K562 (cell line): ENCODE measurements around the gene LIX1L. TPM values are rescaled to one million over a fixed set of nuclear protein-coding genes. Genes with fewer than 3 reads are reported as not detected.

Source experiments
- DACH1 ChIP-seq: fragments of 450-650 bp; IDR thresholded peaks from 2 replicates; pipeline ENCODE4 v1.6.1; 2018; ENCODE audit not compliant: partially characterized antibody
- ELF4 ChIP-seq: fragments of 450-650 bp; formaldehyde crosslinking; IDR thresholded peaks from 2 replicates; pipeline ENCODE4 v1.4.0; 2022; ENCODE audit warnings: missing genetic modification characterization
- HDAC3 ChIP-seq: fragments of 450-650 bp; IDR thresholded peaks from 2 replicates; pipeline ENCODE4 v1.6.1; 2018; ENCODE audit warnings: borderline replicate concordance, mild to moderate bottlenecking, moderate library complexity; ENCODE audit not compliant: partially characterized antibody
- MAZ ChIP-seq, 2 experiments: fragments of 450-650 bp in 1 of 2; sonication (generic) in 1 of 2; formaldehyde crosslinking; IDR thresholded peaks in 1 of 2; conservative IDR thresholded peaks in 1 of 2; 2 replicates each; pipeline versions ENCODE4 v1.4.0 to v1.5.0; 2020; ENCODE audit warnings: mild to moderate bottlenecking in 1 of 2, missing genetic modification reagents in 1 of 2
- SUPT5H ChIP-seq: fragments of 450-650 bp; IDR thresholded peaks from 2 replicates; pipeline ENCODE4 v1.6.1; 2016
- YY1 ChIP-seq, 3 experiments: IDR thresholded peaks; 2 replicates each; pipeline ENCODE4 v1.6.1; 2011; ENCODE audit warnings: low read length in 2 of 3, mild to moderate bottlenecking in 2 of 3, moderate library complexity in 2 of 3, borderline replicate concordance in 1 of 3, control low read depth in 1 of 3, low read depth in 1 of 3; ENCODE audit not compliant: insufficient read depth in 3 of 3, insufficient replicate concordance in 2 of 3, control insufficient read depth in 1 of 3, insufficient read length in 1 of 3; ENCODE audit errors: extremely low read depth in 1 of 3
- ZBTB40 ChIP-seq, 2 experiments: fragments of 450-650 bp in 1 of 2; sonication (generic) in 1 of 2; formaldehyde crosslinking in 1 of 2; IDR thresholded peaks; 2 replicates each; pipeline versions ENCODE4 v1.7.1 to v1.9.0; 2016 to 2022; ENCODE audit warnings: inconsistent platforms in 1 of 2, mild to moderate bottlenecking in 1 of 2, missing genetic modification reagents in 1 of 2
- ZNF551 ChIP-seq: fragments of 250-450 bp; sonication (Bioruptor Pico); IDR thresholded peaks from 2 replicates; pipeline ENCODE4 v1.5.0; 2021; ENCODE audit warnings: mild to moderate bottlenecking, moderate library complexity
- ZNF707 ChIP-seq: fragments of 250-450 bp; sonication (Bioruptor Pico); conservative IDR thresholded peaks from 2 replicates; pipeline ENCODE4 v1.8.0; 2022; ENCODE audit warnings: inconsistent platforms, mild to moderate bottlenecking, moderate library complexity
- ZSCAN32 ChIP-seq: fragments of 450-650 bp; formaldehyde crosslinking; IDR thresholded peaks from 2 replicates; pipeline ENCODE4 v1.4.0; 2020; ENCODE audit warnings: mild to moderate bottlenecking, moderate library complexity
- polyA plus RNA-seq, 8 experiments: library from polyadenylated mRNA; depleted of rRNA in 4 of 8; stranded (reverse) in 5 of 8; unstranded in 3 of 8; fragments of >200 nt; fragmentation: Nextera tagmentation in 2 of 8; fragmentation: Illumina TruSeq in 1 of 8; extraction: Ambion mirVana in 2 of 8; extraction: Trizol in 1 of 8; gene quantifications; 2 replicates each; pipeline versions ENCODE4 v1.2.1 to v1.2.3, GENCODE V29; 2011 to 2014; ENCODE audit warnings: inconsistent platforms in 1 of 8, missing spikeins in 1 of 8
- total RNA-seq, 7 experiments: library from RNA; depleted of rRNA in 6 of 7; stranded (reverse); fragments of >200 nt in 6 of 7; fragmentation: Illumina TruSeq in 2 of 7; extraction: Trizol in 2 of 7; gene quantifications; 2 replicates each; pipeline versions ENCODE4 v1.2.1 to v1.2.3, GENCODE V29; 2011 to 2021; ENCODE audit warnings: low replicate concordance in 1 of 7
- TF ChIP-seq, protein P1 (sequence below), 2 experiments: fragments of 450-650 bp in 1 of 2; IDR thresholded peaks; 2 replicates each; pipeline ENCODE4 v1.6.1; 2011 to 2017; ENCODE audit warnings: low read depth in 2 of 2, antibody characterized with exemption in 1 of 2, borderline replicate concordance in 1 of 2, low read length in 1 of 2, mild to moderate bottlenecking in 1 of 2, mixed read lengths in 1 of 2; ENCODE audit not compliant: control insufficient read depth in 1 of 2

Gene LIX1L
- total and polyA plus RNA-seq, 9 of the 15 experiments (the other 6 are each of a cell fraction or from before 2014, with no cell fraction given) = 4.6 to 26.5 (median 12.5) TPM

- TF ChIP-seq MAZ (CRISPR knock-in tag; conservative IDR thresholded peaks at IDR 0.05 in 1 of 2, IDR thresholded peaks at IDR 0.05 in 1 of 2) = peak; percentile 25 to 56; a peak in 2 of 4 replicates
- TF ChIP-seq DACH1 = no peak
- peak in 2 of 3 experiments; percentile 20 to 65 for TF ChIP-seq YY1 (IDR thresholded peaks at IDR 0.05; ENCODE audit: borderline replicate concordance in 1 of 3, control insufficient read depth in 1 of 3, extremely low read depth in 1 of 3, insufficient read depth in 3 of 3, insufficient read length in 1 of 3, insufficient replicate concordance in 2 of 3, low read depth in 1 of 3, low read length in 2 of 3)
- TF ChIP-seq ZSCAN32 = 0 out of 2 replicates have a peak, but pooled peaks have one; percentile 12
- peak; percentile 56; the same call in 1 of the 2 replicates for TF ChIP-seq ELF4 (CRISPR knock-in tag)
- no peak for TF ChIP-seq HDAC3
- no peak for TF ChIP-seq ZNF551 (CRISPR knock-in tag)
- TF ChIP-seq, protein P1, sequence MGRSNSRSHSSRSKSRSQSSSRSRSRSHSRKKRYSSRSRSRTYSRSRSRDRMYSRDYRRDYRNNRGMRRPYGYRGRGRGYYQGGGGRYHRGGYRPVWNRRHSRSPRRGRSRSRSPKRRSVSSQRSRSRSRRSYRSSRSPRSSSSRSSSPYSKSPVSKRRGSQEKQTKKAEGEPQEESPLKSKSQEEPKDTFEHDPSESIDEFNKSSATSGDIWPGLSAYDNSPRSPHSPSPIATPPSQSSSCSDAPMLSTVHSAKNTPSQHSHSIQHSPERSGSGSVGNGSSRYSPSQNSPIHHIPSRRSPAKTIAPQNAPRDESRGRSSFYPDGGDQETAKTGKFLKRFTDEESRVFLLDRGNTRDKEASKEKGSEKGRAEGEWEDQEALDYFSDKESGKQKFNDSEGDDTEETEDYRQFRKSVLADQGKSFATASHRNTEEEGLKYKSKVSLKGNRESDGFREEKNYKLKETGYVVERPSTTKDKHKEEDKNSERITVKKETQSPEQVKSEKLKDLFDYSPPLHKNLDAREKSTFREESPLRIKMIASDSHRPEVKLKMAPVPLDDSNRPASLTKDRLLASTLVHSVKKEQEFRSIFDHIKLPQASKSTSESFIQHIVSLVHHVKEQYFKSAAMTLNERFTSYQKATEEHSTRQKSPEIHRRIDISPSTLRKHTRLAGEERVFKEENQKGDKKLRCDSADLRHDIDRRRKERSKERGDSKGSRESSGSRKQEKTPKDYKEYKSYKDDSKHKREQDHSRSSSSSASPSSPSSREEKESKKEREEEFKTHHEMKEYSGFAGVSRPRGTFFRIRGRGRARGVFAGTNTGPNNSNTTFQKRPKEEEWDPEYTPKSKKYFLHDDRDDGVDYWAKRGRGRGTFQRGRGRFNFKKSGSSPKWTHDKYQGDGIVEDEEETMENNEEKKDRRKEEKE (IDR thresholded peaks at IDR 0.05; ENCODE audit: borderline replicate concordance in 1 of 2, control insufficient read depth in 1 of 2, low read depth in 2 of 2, low read length in 1 of 2) = peak; percentile 33 to 78; a peak in 2 of 4 replicates
- no peak for TF ChIP-seq ZBTB40 (IDR thresholded peaks at IDR 0.05)
- TF ChIP-seq ZBTB40 (CRISPR knock-in tag; IDR thresholded peaks at IDR 0.05) = no peak
- no peak for TF ChIP-seq ZNF707 (CRISPR knock-in tag)
- 0 out of 2 replicates have a peak, but pooled peaks have one; percentile 41 for TF ChIP-seq SUPT5H
Measured at GRCh38 chr1:145994391-145995120, 36.7 kb upstream of the LIX1L start (continued).
